T-helper 1 cell treated with Interleukin-12 subunit alpha and Interleukin-12 subunit beta and Interleukin-4 antibody, amounts not matched to agents 30 μg/mL and 1 μg/mL, for 36 hours (primary cell): ENCODE measurements around the gene LGALS3BP.

Experiments used
- H3K27ac Mint-ChIP-seq: one replicate; pipeline ENCODE4 v1.8.0; 2021; ENCODE audit warnings: mild to moderate bottlenecking, mixed read lengths
- H3K27me3 Mint-ChIP-seq: one replicate; pipeline ENCODE4 v1.8.0; 2021; ENCODE audit warnings: low read depth, mixed read lengths
- H3K36me3 Mint-ChIP-seq: one replicate; pipeline ENCODE4 v1.8.0; 2021; ENCODE audit warnings: low read depth, mixed read lengths
- H3K4me1 Mint-ChIP-seq: one replicate; pipeline ENCODE4 v1.8.0; 2021; ENCODE audit warnings: low read depth, mixed read lengths
- H3K4me3 Mint-ChIP-seq: one replicate; pipeline ENCODE4 v1.8.0; 2021; ENCODE audit warnings: mild to moderate bottlenecking, moderate library complexity, mixed read lengths
- H3K9me3 Mint-ChIP-seq: one replicate; pipeline ENCODE4 v1.8.0; 2021; ENCODE audit warnings: mixed read lengths

LGALS3BP gene

DNA sequence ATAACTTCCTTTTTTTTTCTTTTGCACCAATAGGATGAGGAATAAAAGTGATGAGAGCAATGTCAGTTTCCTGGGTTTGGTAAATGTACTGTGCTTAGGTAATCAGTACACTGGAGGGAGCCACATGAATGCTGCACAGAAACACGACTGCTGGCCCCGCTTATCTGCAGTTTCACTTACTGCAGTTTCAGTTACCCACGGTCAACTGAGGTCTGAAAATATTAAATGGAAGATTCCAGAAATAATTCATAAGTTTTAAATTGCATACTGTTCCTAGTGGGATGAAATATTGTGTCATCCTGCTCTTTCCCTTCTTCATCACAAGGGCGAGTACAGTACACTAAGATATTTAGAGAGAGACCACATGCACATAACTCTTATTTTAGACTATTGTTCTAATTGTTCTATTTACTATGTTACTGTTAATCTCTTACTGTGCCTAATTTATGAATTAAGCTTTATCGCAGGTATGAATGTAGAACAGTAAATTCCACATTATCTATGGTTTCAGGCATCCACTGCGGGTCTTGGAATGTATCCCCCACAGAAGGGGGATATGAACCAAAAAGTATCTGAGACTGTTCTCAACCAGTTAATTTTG lies 6.4 kb upstream of the LGALS3BP start:
- Mint-ChIP-seq H3K27ac (no peak overlapping the region), H3K4me3 (no peak overlapping the region)

DNA sequence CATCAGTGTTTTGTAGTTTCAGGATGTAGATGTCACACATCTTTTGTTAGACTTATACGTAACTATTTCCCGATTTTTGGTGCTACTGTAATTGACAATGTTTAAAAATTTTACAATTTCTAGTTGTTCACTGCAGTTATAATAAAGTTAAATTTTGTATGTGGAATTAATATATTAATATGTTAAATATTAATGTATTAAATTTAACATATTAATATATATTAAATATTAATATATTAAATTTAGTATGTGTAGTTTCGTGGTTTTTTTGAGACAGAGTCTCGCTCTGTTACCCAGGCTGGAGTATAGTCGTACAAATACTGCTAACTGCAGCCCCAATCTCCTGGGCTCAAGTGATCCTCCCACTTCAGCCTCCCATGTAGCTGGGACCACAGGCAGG lies 5.7 kb upstream of the LGALS3BP start:
- no peaks in the 10 kb centered on the region for H3K27me3 Mint-ChIP-seq
- no peak overlapping the region for H3K4me3 Mint-ChIP-seq
- peaks cover 4% of the 10 kb centered on the region for H3K36me3 Mint-ChIP-seq
- H3K27ac Mint-ChIP-seq, result no peak overlapping the region
- peaks cover 15% of the 10 kb centered on the region for H3K4me1 Mint-ChIP-seq
- no peaks in the 10 kb centered on the region for H3K9me3 Mint-ChIP-seq

More for the DNA sequence above, 6.4 kb upstream of the LGALS3BP start:
- Mint-ChIP-seq H3K9me3 (no peaks in the 10 kb centered on the region), H3K36me3 (peaks cover 8% of the 10 kb centered on the region), H3K27me3 (no peaks in the 10 kb centered on the region), H3K4me1 (peaks cover 15% of the 10 kb centered on the region)

DNA sequence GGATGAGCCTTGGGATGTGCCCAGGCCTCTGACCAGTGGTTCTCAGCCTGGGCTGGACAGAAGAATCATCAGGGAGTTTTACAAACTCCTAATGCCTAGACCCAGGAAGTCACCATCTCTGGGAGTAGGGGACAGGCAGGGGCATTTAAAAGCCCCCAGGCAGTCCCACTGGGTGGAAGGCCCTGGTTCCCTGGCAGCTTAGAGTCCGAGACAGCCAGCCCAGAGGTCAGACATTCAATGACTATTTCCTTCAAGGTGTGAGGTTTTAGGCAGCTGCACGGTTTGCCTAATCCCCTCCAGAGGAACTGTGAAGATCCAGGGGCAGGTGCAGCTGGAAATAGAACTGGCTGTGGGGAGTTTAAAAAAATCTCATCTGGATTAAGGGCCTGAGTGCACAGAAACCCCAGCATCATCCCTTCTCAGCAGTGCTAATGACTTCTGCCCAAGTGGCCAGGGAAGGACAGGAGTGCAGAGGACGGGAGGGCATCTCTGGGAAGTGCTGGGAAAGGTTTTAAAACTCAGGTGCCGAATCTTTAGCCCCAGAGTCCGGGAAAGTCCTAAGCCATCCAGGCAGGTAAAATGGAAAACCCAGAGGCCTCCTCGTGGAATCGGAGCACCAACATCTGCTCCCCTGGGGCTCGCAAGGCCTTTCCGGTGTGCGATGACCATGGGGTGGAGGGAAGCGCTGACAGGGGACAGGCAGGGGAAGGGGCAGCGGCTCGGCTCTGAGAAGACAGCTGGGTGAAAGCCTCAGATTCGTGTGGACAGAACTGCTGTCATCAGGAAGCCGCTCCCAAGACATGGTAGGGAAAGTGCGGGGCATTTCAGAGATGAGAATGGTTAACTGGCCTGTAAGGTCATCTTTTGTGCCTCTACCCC lies 1.5 kb upstream of the LGALS3BP start:
- H3K4me1 Mint-ChIP-seq, result peaks cover 19% of the 10 kb centered on the region
- no peaks in the 10 kb centered on the region for H3K27me3 Mint-ChIP-seq
- no peaks in the 10 kb centered on the region for H3K9me3 Mint-ChIP-seq
- H3K27ac Mint-ChIP-seq, result no peak overlapping the region
- H3K36me3 Mint-ChIP-seq, result peaks cover 8% of the 10 kb centered on the region
- no peak overlapping the region for H3K4me3 Mint-ChIP-seq

DNA sequence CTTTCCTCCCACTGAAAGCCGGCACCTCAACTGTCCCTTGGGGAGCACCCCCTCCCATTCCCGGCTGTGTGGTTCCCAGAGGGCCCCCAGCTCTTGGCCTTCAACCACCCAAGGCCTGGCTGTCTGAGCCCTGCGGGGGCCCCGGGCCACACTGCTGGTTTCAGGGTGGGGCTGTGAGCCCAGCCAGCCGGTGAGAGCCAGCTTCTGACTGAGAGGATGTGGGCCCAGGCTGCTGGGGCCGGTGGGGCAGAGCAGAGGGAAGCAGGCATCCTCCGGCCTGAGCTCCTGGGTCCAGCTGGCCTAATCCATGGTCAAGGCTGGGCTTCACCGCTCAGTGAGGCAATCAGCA lies 875 bp upstream of the LGALS3BP start:
- no peaks in the 10 kb centered on the region for H3K9me3 Mint-ChIP-seq
- H3K4me1 Mint-ChIP-seq, result peaks cover 15% of the 10 kb centered on the region
- no peaks in the 10 kb centered on the region for H3K27me3 Mint-ChIP-seq
- peaks cover 8% of the 10 kb centered on the region for H3K36me3 Mint-ChIP-seq
- H3K27ac Mint-ChIP-seq, result no peak overlapping the region
- H3K4me3 Mint-ChIP-seq, result no peak overlapping the region

DNA sequence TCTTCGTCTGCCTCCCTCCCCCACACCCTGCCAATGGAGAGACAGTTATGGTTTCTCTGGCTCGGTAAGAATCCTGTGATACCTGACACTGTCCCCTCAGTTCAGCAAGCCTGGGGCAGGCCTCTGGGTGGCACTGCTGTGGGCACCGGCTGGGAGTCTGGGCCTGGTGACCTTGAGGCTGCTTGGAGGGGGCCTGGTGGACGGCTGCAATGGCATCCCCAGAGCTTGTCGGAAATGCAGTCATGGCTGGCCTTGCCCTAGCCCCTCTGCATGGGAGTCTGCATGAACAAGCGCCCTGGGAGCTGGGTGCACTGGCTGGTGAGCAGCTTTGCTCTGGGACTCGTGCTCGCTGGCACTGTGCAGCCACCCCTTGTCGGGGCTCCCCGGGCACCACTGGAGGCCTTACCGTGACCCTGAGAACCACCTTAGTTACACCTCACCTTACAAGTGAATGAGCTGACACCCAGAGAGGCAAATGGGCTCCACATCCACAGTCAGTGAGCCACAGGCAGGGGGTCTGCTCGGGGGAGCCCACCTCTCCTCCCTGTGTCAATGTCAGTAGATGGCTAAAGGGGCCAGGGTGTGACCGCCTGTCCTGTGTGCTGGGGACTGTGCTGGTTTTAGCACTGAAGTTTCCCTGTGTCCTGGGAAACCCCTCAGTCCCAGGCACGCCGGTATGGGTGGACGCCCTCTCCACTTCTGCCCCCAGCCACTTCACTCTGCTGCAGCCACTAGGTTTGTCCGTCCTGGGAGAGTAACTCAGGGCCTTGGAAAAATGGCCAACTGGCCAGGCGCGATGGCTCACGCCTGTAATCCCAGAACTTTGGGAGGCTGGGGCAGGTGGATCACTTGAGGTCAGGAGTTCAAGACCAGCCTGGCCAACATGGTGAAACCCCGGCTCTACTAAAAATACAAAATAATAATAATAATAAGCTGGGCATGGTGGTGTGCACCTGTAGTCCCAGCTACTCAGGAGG lies 1.4 kb downstream of the LGALS3BP start:
- H3K4me1 Mint-ChIP-seq, result peaks cover 15% of the 10 kb centered on the region
- H3K9me3 Mint-ChIP-seq, result no peaks in the 10 kb centered on the region

DNA sequence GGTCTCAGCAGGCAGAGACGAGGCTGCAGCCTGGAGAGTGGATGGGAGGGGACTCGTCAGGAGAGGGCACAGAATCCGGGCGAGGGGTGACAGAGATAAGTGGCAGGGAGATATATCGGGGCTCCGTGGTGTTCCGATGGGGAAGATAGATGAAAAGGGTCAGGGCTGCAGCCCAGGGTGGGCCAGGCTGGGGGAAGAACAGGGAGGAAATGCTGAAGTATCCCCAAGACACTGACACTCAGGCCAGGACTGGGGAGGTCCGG lies 2.1 kb downstream of the LGALS3BP start:
- Mint-ChIP-seq H3K36me3 (peaks cover 11% of the 10 kb centered on the region), H3K27ac (no peak overlapping the region), H3K27me3 (no peaks in the 10 kb centered on the region), H3K9me3 (no peaks in the 10 kb centered on the region), H3K4me1 (peaks cover 15% of the 10 kb centered on the region), H3K4me3 (peak overlapping the region; percentile 27)

More for the DNA sequence above, 1.4 kb downstream of the LGALS3BP start:
- Mint-ChIP-seq H3K27me3 (no peaks in the 10 kb centered on the region), H3K36me3 (peaks cover 11% of the 10 kb centered on the region), H3K27ac (no peak overlapping the region), H3K4me3 (peak overlapping the region; percentile 76)

DNA sequence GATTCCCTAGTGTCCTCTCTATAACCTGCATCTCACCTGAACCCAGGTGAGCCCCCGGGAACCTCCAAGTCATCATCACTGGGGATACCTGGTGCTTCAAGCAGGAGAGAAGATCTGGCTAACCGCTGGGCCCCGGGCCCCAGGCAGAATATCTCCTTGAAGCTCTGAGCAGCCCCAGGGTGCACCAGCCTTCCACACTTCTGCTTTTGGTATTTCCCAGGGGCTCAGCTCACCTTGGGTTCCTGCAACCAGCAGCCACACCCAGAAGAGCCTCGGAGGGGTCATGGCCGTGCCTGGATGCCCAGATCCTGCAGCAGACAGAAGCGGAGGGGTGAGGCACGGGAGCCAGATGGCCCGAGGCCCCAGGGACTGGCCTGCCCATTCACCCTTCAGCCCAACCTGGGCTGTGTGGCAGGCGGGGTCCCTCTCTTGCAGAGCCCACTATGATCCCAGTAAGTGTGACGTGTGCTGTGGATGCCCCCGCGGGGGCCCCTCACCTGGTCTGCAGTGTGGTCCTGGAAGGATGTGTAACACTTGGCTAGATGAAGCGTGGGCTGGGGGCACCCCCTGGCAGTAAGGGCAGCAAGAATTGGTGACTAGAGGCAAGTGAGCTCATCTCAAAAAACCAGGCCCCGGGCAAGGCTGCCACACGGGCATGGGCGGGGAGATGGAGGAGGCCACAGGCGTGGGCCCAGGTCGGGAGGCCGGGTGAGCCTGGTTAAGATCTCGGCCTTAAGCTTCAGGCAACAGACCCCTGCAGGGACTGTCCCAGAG lies 2.6 kb downstream of the LGALS3BP start:
- Mint-ChIP-seq H3K4me3 (peak overlapping the region; percentile 47), H3K27me3 (no peaks in the 10 kb centered on the region), H3K27ac (no peak overlapping the region), H3K36me3 (peaks cover 14% of the 10 kb centered on the region), H3K9me3 (no peaks in the 10 kb centered on the region), H3K4me1 (peaks cover 17% of the 10 kb centered on the region)

DNA sequence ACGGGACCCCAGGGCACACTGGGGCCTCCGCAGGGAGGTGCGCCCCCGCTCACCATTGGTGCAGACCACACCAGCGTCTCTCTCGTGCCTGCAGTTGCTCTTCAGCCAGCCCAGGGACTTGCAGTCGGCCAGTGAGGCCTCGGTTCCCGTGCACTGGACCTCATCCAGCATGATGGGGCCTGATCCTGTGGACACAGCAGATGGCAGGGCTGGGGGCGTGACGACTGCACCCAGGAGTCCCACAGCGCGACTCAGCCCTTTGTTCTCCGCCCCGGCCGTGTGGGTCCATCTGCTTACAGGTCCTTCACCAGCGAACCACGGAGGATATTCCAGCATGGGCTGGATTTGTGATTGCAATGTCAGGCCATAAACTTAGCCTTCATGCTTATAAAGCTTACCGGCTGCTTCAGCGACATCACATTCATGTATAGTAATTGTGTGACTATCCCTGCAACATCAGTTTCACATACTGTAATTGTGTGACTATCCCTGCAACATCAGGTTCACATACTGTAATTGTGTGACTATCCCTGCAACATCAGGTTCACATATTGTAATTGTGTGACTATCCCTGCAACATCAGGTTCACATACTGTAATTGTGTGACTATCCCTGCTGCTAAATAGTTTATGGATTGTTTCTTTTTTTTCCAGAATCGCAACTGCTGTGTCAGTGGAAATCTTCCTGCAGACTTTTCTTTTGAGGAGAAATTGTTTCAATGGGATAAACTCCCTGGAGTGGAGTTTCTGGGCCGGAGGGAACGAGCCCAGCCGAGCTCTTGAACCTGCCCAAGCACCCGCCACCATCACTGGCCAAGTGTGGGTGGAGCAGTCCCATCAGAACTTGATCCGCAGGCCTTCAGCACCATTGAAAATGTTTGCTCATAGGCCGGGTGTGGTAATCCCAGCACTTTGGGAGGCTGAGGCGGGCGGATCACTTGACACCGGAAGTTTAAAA lies 4.8 kb downstream of the LGALS3BP start:
- Mint-ChIP-seq H3K27ac (no peak overlapping the region), H3K36me3 (peaks cover 23% of the 10 kb centered on the region), H3K4me1 (peaks cover 22% of the 10 kb centered on the region), H3K9me3 (no peaks in the 10 kb centered on the region), H3K27me3 (no peaks in the 10 kb centered on the region), H3K4me3 (no peak overlapping the region)

DNA sequence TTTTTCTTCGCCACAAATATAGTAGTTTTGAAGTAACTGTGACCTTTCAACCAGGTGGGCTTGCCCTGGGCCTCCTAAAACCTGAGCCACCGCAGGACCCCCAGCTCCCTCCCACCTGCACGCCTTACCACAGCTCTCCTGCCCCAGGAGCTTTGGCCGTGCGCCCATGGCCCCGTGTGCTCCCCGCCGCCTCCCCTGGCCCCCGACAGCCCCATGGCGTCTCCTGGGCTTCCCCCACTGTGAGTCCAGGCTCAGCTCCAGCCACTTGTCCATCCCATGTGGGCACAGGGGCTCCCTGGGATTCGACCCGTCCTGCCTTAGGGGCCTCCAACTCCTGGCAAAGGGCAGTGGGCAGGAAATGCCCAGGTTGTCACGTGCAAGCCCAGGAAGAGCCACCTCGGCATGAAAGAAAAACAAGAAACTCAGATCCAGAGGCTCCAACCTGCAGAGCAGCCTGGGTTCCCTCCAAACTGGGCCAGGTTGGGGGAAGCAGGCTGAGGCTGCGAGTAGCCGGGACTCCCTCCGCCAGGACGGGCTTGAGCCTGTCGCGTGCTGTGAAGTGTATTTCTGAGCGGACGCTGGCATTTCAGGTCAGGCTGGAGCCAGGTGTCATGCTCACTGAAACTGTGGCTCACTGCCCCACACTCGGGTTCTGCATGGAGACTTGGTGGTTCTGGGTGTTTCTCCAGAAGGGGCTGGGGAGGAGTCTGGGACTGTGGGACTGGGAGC lies 5.8 kb downstream of the LGALS3BP start:
- Mint-ChIP-seq H3K9me3 (no peaks in the 10 kb centered on the region), H3K4me1 (peaks cover 20% of the 10 kb centered on the region), H3K27ac (no peak overlapping the region), H3K4me3 (no peak overlapping the region), H3K27me3 (no peaks in the 10 kb centered on the region), H3K36me3 (peaks cover 23% of the 10 kb centered on the region)

DNA sequence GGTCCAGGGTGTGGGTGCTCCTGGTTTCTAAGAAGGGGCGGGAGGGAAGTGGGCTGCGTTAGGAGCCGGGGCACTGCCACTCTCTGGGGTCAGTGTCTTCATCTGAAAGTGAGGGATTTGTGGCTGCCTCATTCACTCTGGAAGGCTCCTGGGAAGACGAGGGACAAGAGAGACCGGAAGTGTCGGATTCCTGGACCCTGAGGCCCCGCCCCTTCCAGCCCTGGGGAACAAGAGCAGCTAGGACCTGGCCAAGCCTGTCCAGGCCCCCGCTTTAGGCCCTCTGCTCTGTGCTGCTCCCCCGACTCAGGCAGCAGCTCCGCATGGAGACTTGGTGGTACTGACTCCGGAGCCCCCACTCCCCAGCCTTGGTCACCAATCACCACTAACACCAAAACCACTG lies 6.5 kb downstream of the LGALS3BP start:
- H3K27ac Mint-ChIP-seq, result no peak overlapping the region
- H3K9me3 Mint-ChIP-seq, result no peaks in the 10 kb centered on the region
- no peak overlapping the region for H3K4me3 Mint-ChIP-seq
- peaks cover 23% of the 10 kb centered on the region for H3K36me3 Mint-ChIP-seq
- peaks cover 20% of the 10 kb centered on the region for H3K4me1 Mint-ChIP-seq
- no peaks in the 10 kb centered on the region for H3K27me3 Mint-ChIP-seq

DNA sequence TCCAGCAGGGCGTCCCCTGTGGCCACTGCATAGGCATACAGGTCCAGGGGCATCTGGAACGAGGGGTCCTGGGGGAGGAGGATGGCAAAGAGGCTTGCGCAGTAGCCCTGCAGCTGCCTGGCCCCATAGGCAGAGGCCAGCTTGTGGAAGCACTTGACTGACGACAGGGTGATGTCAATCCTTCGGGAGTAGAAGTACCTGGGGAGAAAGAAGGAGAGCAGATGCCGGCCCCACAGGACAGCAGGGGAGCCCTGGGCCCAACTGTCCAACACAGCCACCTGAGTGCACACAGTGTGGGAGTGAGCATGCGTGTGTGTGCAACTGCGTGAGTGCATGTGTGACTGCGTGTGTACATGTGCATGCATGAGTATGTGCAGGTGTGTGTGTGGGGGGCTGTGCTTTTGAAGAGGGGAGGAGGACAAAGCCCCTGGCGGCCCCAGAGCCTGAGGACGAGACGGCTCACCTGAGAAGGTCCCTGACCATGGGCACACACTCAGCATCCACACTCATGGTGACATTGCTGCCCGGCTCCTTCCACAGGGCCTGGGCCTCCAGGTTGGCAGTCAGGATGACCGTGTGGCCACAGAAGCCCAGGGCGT lies 7.1 kb downstream of the LGALS3BP start:
- H3K36me3 Mint-ChIP-seq, result peaks cover 22% of the 10 kb centered on the region
- H3K4me1 Mint-ChIP-seq, result peaks cover 18% of the 10 kb centered on the region
- no peak overlapping the region for H3K27ac Mint-ChIP-seq
- H3K9me3 Mint-ChIP-seq, result no peaks in the 10 kb centered on the region
- no peak overlapping the region for H3K4me3 Mint-ChIP-seq
- H3K27me3 Mint-ChIP-seq, result no peaks in the 10 kb centered on the region

DNA sequence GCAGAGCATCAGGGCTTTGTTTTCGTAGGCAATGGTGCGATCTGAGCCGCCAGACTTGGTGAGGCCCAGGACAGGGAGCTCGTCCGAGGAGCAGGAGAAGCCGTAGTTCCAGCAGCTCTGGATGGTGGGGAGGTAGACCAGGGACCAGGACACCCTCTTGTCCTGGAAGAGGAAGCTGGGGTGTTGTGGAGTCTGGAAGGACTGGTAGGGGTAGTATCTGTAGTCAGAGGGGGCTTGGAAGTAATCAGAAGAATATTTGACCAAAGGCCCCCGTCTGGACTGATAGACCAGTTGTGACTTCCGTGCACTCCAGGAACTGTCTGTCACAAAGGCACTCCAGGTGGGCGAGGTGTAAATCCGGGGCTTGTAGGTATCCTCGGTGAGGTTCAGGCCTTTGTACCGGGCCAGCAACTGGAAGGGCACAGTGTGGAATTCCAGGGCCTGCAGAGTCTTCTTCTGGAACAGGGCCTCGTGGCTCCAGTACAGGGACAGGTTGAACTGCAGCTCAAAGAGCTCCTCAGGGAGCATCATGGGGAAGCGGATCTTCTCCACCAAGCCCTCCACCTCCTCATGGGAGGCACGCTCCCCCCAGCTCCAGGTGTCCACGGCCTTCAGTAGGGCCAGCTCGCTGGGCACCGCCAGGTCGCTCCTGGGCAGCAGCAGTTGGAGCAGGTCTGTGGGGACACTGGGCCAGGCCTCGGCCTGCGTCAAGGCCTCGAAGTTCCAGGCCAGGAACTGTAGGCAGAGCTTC lies 7.8 kb downstream of the LGALS3BP start:
- H3K4me1 Mint-ChIP-seq, result peaks cover 12% of the 10 kb centered on the region
- H3K36me3 Mint-ChIP-seq, result peaks cover 15% of the 10 kb centered on the region
- no peak overlapping the region for H3K4me3 Mint-ChIP-seq
- H3K27me3 Mint-ChIP-seq, result no peaks in the 10 kb centered on the region
- H3K9me3 Mint-ChIP-seq, result no peaks in the 10 kb centered on the region
- H3K27ac Mint-ChIP-seq, result no peak overlapping the region
